Mesodermal cell (in vitro differentiated cells): ENCODE results near the gene ACP4.

Experiments used
- H3K27ac ChIP-seq: 2 replicates; pipeline ENCODE4 v1.7.0; 2013; ENCODE audit warnings: mild to moderate bottlenecking, low read depth, low read length, moderate library complexity; ENCODE audit not compliant: severe bottlenecking
- H3K36me3 ChIP-seq: 2 replicates; pipeline ENCODE4 v1.7.1; 2013; ENCODE audit warnings: mild to moderate bottlenecking, low read length, moderate library complexity; ENCODE audit not compliant: control insufficient read depth, insufficient read depth
- H3K4me1 ChIP-seq: one replicate; pipeline ENCODE4 v1.7.1; 2013; ENCODE audit warnings: mild to moderate bottlenecking, low read length; ENCODE audit not compliant: insufficient read depth, control insufficient read depth, poor library complexity, severe bottlenecking
- H3K4me3 ChIP-seq: 2 replicates; pipeline ENCODE4 v1.7.0; 2013; ENCODE audit warnings: low read length, control low read depth, mild to moderate bottlenecking; ENCODE audit not compliant: insufficient read depth, poor library complexity, severe bottlenecking; ENCODE audit errors: extremely low read depth
- H3K9me3 ChIP-seq: 2 replicates; pipeline ENCODE4 v1.7.1; 2013; ENCODE audit warnings: mild to moderate bottlenecking, low read length, moderate library complexity; ENCODE audit not compliant: control insufficient read depth
- WGBS, 2 experiments: methylation state at CpG; one replicate each; pipeline ENCODE4 v1.1.5; 2013; ENCODE audit warnings: missing lambda C conversion rate in 2 of 2; ENCODE audit not compliant: insufficient coverage in 2 of 2; 5-methylcytosine and 5-hydroxymethylcytosine counted together

Gene ACP4

DNA sequence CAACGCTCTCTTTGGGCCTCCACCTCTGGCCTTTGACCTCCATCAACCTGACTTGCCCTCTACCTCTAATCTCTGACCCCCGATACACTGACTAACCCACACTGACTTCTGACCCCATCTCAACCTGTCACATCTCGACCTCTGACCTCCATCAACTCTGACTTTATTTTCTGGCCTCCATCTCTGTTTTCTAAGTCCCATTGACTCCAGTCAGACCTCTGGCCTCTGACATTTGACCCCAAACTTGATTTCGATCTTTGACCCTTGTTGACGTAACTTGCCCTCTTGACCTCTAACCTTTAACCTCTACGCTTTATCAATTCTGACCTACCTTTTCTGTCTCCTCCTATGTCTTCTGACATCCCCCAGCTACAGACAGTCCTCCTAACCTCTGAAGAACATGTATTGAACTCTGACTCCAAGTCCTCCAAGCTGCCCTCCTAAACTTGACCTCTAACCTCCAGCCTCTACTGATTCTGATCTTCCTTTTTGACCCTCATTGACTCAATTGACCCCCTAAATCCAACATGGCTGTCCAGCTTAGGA is 780 bp downstream of the ACP4 start:
- 89 to 97% methylated on average over 6 of the region's 6 CpGs for WGBS, 2 experiments
- Histone ChIP-seq H3K4me1 (no peaks in the 10 kb centered on the region), H3K27ac (no peak overlapping the region), H3K36me3 (peaks cover 2% of the 10 kb centered on the region), H3K9me3 (no peaks in the 10 kb centered on the region), H3K4me3 (no peak overlapping the region)

DNA sequence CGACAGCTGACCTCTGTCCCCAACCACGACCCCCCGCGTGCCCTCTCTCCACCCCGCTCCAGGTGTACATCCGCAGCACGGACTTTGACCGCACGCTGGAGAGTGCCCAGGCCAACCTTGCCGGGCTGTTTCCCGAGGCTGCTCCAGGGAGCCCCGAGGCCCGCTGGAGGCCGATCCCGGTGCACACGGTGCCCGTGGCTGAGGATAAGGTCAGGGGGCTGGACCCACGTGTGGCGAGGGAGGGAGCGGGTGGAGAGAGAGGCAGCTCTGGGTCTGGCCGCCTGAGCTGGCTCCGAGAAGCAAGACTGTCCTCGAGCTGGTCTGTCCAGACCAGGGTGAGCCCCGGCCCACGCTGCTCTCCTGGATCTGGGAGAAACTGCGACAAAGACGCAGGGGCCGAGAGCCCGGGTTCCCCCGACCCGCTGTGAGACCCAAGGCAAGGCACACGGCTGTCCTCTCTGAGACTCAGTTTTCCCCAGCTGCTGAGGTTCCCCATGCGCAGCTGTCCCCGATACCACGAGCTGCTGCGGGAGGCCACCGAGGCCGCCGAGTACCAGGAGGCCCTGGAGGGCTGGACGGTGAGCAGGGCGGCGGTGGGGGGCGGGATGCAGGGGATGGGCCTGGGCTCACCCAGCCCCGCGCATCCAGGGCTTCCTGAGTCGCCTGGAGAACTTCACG is 1.5 kb downstream of the ACP4 start:
- Histone ChIP-seq H3K4me3 (no peak overlapping the region), H3K9me3 (no peaks in the 10 kb centered on the region), H3K36me3 (peaks cover 8% of the 10 kb centered on the region), H3K27ac (no peak overlapping the region), H3K4me1 (no peaks in the 10 kb centered on the region)
- WGBS, 2 experiments: 93% methylated on average over 43 to 47 of the region's 47 CpGs

- H3K4me1 ChIP-seq: no peaks in the 10 kb centered on the region
- H3K36me3 ChIP-seq: peaks cover 16% of the 10 kb centered on the region
- 92 to 98% methylated on average over 7 of the region's 13 CpGs for WGBS, 2 experiments
- no peaks in the 10 kb centered on the region for H3K9me3 ChIP-seq
- no peak overlapping the region for H3K4me3 ChIP-seq
- H3K27ac ChIP-seq: no peak overlapping the region
Measured at GRCh38 chr19:50792272-50793250, 2.3 kb downstream of the ACP4 start.

GRCh38 chr19:50793558-50794065 is 3.4 kb downstream of the ACP4 start:
- Histone ChIP-seq H3K9me3 (no peaks in the 10 kb centered on the region), H3K27ac (no peak overlapping the region), H3K4me3 (no peak overlapping the region), H3K4me1 (no peaks in the 10 kb centered on the region), H3K36me3 (peaks cover 26% of the 10 kb centered on the region)
- 89% methylated on average over 6 to 7 of the region's 11 CpGs for WGBS, 2 experiments

DNA sequence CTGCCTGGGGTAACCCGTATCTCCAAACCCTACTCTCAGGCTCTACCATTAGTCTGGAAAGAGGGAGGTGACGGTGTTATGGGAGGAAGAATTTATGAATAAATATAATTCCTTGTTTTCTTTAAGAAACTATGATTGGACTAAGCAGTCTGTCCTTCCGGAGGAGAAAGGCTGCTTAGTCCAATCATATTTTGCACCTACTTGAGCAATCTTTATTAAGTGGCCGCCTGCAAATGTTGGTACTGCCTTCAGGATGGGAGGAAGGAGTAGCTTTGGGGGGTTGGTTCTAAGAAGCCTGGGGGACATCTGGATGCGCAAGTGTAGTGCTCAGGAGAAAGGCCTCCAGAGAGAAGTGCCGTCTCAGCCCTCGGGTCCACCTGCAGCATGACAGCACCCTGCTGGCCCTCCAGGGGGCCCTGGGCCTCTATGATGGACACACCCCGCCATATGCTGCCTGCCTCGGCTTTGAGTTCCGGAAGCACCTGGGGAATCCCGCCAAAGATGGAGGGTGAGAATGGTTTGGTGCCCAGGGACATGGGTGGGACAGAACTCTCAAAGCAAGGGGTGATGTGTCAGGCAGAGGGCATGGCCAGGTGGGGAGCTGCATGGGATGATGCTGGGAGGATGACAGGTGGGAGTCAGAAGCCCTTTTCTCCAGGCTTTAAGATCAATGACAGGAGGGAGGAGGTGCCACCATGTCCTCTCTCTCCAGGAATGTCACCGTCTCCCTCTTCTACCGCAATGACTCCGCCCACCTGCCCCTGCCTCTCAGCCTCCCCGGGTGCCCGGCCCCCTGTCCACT is 4.1 kb downstream of the ACP4 start:
- Histone ChIP-seq H3K4me3 (no peak overlapping the region), H3K27ac (no peak overlapping the region), H3K36me3 (peaks cover 33% of the 10 kb centered on the region), H3K9me3 (no peaks in the 10 kb centered on the region), H3K4me1 (no peaks in the 10 kb centered on the region)
- WGBS, 2 experiments: 45 to 51% methylated on average over 5 to 11 of the region's 16 CpGs

DNA sequence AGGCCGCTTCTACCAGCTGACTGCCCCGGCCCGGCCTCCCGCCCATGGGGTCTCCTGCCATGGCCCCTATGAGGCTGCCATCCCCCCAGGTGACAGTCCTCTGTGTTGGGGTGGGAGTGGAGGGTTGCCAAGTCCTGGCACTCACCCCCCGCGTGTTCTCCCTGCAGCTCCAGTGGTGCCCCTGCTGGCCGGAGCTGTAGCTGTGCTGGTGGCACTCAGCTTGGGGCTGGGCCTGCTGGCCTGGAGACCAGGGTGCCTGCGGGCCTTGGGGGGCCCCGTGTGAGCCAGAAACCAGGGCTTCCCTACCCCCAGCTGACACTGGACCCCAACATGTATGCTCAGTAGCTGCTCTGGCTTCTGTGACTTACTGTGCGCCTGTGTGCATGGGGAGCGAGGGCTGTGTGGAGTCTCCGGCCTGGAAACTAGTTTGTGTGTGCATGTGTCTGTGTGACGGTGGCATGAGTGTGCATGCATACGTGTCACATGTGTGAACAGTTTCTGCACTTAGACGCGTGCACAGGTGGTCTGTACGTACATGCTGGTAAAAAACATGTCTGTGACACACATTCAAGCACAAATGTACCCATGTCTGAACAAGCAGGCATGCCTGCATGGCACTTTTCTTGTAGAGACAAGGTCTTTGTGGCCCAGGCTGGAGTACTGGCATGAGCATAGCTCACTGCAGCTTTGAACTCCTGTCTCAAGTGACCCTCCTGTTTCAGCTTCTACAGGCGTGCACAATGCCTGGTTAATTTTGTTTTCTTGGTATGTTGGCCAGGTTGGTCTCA is 4.9 kb downstream of the ACP4 start:
- Histone ChIP-seq H3K36me3 (peaks cover 41% of the 10 kb centered on the region), H3K9me3 (no peaks in the 10 kb centered on the region), H3K27ac (no peak overlapping the region), H3K4me1 (no peaks in the 10 kb centered on the region), H3K4me3 (no peak overlapping the region)
- WGBS, 2 experiments: 60 to 82% methylated on average over 11 to 15 of the region's 18 CpGs

DNA sequence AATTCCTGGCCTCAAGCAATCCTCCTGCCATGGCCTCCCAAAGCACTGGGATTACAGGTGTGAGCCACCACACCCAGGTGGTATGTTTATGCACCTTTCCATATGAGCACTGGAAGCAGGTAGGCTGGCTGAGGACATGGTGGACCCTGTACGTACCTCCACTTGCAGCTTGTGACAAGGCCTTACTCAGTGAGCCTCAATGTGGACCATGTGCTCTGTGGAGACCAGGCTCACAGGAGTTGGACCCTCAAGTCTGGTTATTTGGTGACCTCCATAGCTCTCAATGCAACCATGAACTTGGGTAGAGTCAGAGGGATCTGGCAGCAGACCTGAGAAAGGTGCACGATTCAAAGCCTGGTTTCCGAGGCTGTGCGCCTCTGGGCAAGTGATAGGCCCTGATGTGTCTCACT is 5.5 kb downstream of the ACP4 start:
- 87% methylated on average over 2 to 4 of the region's 4 CpGs for WGBS, 2 experiments
- H3K36me3 ChIP-seq: peaks cover 47% of the 10 kb centered on the region
- peaks cover under 1% of the 10 kb centered on the region for H3K4me1 ChIP-seq
- no peak overlapping the region for H3K4me3 ChIP-seq
- no peaks in the 10 kb centered on the region for H3K9me3 ChIP-seq
- H3K27ac ChIP-seq: no peak overlapping the region

- 92 to 99% methylated on average over 5 to 9 of the region's 9 CpGs for WGBS, 2 experiments
- Histone ChIP-seq H3K4me3 (no peak overlapping the region), H3K27ac (no peak overlapping the region), H3K4me1 (peaks cover 4% of the 10 kb centered on the region), H3K36me3 (peaks cover 52% of the 10 kb centered on the region), H3K9me3 (no peaks in the 10 kb centered on the region)
Measured at GRCh38 chr19:50796128-50796633, 6.0 kb downstream of the ACP4 start.

DNA sequence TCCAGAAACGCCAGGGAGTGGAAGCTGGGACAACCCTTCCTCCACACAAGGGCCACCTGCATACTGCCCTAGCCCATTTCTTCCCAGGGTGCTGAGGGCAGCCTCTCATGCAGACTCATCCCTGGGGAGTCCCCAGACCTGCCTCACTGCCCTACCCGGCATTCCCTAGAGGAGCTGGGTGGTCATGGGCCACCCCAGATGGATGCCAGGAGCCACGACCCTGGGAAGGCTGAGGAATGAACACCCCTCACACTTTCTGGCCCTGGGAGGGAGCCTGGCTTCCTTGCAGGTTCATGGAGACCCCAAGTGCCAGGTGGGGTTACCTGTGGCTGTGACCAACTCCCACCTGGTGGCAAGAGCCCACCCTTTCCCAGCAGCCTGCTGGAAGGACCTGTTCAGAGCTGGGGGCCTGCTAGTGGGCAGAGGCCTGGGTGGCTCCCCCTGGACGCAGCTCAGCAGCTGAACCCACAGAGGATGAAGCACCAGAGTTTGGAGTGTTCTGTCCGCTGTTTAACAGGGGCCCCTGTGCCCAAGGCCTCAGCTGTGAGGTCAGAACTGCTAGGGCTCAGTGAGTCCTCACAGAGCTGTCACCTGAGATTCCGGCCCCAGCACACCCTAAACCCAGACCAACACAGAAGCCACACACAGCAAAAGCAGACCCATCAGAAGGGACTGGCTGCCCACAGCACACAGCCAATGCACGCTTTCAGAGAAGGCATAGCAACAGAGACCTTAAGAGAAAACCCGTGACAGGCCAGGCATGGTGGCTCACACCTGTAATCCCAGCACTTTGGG is 6.6 kb downstream of the ACP4 start:
- 90 to 94% methylated on average over 7 to 8 of the region's 8 CpGs for WGBS, 2 experiments

More for the DNA sequence above, 6.6 kb downstream of the ACP4 start:
- no peak overlapping the region for H3K27ac ChIP-seq
- peaks cover 56% of the 10 kb centered on the region for H3K36me3 ChIP-seq
- peaks cover 4% of the 10 kb centered on the region for H3K4me1 ChIP-seq
- no peaks in the 10 kb centered on the region for H3K9me3 ChIP-seq
- H3K4me3 ChIP-seq: no peak overlapping the region
